H1 (cell line): ENCODE measurements around the gene CBFA2T2. TPM values are rescaled to one million over a fixed set of nuclear protein-coding genes. Genes with fewer than 3 reads are reported as not detected.

Source experiments
- CTCF ChIA-PET: fragments of 300-600 bp; sonication (Branson Sonifier 250); formaldehyde crosslinking; loops from one replicate; lab custom pipeline; 2021; ENCODE audit not compliant: partially characterized antibody; lab: Charles Lee
- POLR2A ChIA-PET: fragments of 300-600 bp; sonication (Branson Sonifier 250); formaldehyde crosslinking; loops from one replicate; lab custom pipeline; 2021; ENCODE audit warnings: inconsistent platforms; ENCODE audit not compliant: partially characterized antibody; lab: Charles Lee
- DNase-seq, 2 experiments: peaks; one replicate each; pipeline versions ENCODE4 v3.0.0 to v3.0.0-alpha.2; 2010 to 2022; ENCODE audit warnings: low spot score in 2 of 2, low read depth in 1 of 2, mixed read lengths in 1 of 2
- FAIRE-seq: peaks from 2 replicates; lab custom pipeline; 2011; peaks lifted over from hg19 to GRCh38; lab: Jason Lieb, UNC
- H2AFZ ChIP-seq: 2 replicates; pipeline ENCODE4 v1.8.1; 2012; ENCODE audit warnings: low read length, inconsistent platforms
- H2AK5ac ChIP-seq: 2 replicates; pipeline ENCODE4 v1.6.1; 2013; ENCODE audit warnings: low read depth, low read length
- H2BK120ac ChIP-seq: replicated peaks from 2 replicates; pipeline ENCODE3; 2013; ENCODE audit warnings: low read depth, low read length, inconsistent platforms
- H2BK12ac ChIP-seq: 2 replicates; pipeline ENCODE4 v1.6.1; 2013; ENCODE audit warnings: low read depth, low read length
- H2BK15ac ChIP-seq: 2 replicates; pipeline ENCODE4 v1.6.1; 2013; ENCODE audit warnings: low read length
- H2BK20ac ChIP-seq: 2 replicates; pipeline ENCODE4 v1.6.1; 2013; ENCODE audit warnings: low read length
- H2BK5ac ChIP-seq: 2 replicates; pipeline ENCODE4 v1.6.1; 2013; ENCODE audit warnings: low read depth, low read length
- H3K14ac ChIP-seq: 2 replicates; pipeline ENCODE4 v1.6.1; 2013; ENCODE audit warnings: inconsistent platforms; ENCODE audit not compliant: insufficient read length
- H3K18ac ChIP-seq: 2 replicates; pipeline ENCODE4 v1.6.1; 2013; ENCODE audit warnings: low read length; ENCODE audit errors: extremely low read depth
- H3K23ac ChIP-seq: 2 replicates; pipeline ENCODE4 v1.6.1; 2013; ENCODE audit warnings: inconsistent platforms; ENCODE audit not compliant: insufficient read length
- H3K23me2 ChIP-seq: 2 replicates; pipeline ENCODE4 v1.6.1; 2013; ENCODE audit warnings: low read depth, low read length
- H3K27ac ChIP-seq: 2 replicates; pipeline ENCODE4 v1.6.1; 2011; ENCODE audit warnings: low read depth, low read length, inconsistent platforms
- H3K27me3 ChIP-seq, 4 experiments: replicated peaks in 1 of 4; 1 replicate in 1 of 4; 2 replicates in 3 of 4; pipeline versions ENCODE4 v1.6.1 to v1.8.1; 2011 to 2013; ENCODE audit warnings: low read length in 3 of 4, mild to moderate bottlenecking in 3 of 4, inconsistent platforms in 2 of 4, mixed read lengths in 2 of 4, moderate library complexity in 1 of 4; ENCODE audit not compliant: control insufficient read depth in 3 of 4, insufficient read depth in 3 of 4; ENCODE audit errors: extremely low read depth in 1 of 4
- H3K36me3 ChIP-seq, 4 experiments: 2 replicates each; pipeline versions ENCODE4 v1.6.1 to v1.8.1; 2011 to 2013; ENCODE audit warnings: mild to moderate bottlenecking in 4 of 4, low read length in 3 of 4, moderate library complexity in 2 of 4, control low read depth in 1 of 4, inconsistent platforms in 1 of 4; ENCODE audit not compliant: insufficient read depth in 4 of 4, control insufficient read depth in 2 of 4
- H3K4ac ChIP-seq: replicated peaks from 2 replicates; pipeline ENCODE3; 2013; ENCODE audit warnings: low read length, low read depth, mixed read lengths, inconsistent platforms; ENCODE audit not compliant: insufficient read length
- H3K4me1 ChIP-seq, 4 experiments: replicated peaks in 1 of 4; 1 replicate in 1 of 4; 2 replicates in 3 of 4; pipeline versions ENCODE4 v1.6.1 to v1.8.1; 2011 to 2013; ENCODE audit warnings: low read length in 3 of 4, inconsistent platforms in 2 of 4, mixed read lengths in 1 of 4; ENCODE audit not compliant: insufficient read depth in 4 of 4, control insufficient read depth in 3 of 4
- H3K4me2 ChIP-seq, 2 experiments: 2 replicates each; pipeline versions ENCODE4 v1.6.1 to v1.8.1; 2011 to 2013; ENCODE audit warnings: low read depth in 2 of 2, low read length in 2 of 2, control low read depth in 1 of 2, inconsistent platforms in 1 of 2, mild to moderate bottlenecking in 1 of 2; ENCODE audit not compliant: insufficient read depth in 1 of 2
- H3K4me3 ChIP-seq, 4 experiments: fragments of 200-600, 300-600 bp in 1 of 4; sonication (generic), shearing (Covaris generic), sonication (Bioruptor Twin) in 1 of 4; 2 replicates each; pipeline versions ENCODE4 v1.5.1 to v1.8.1; 2011 to 2016; ENCODE audit warnings: low read length in 4 of 4, low read depth in 3 of 4, control low read depth in 2 of 4, inconsistent platforms in 2 of 4, mild to moderate bottlenecking in 2 of 4, mixed read lengths in 1 of 4, moderate library complexity in 1 of 4; ENCODE audit not compliant: insufficient read depth in 2 of 4; ENCODE audit errors: extremely low read depth in 1 of 4
- H3K56ac ChIP-seq: replicated peaks from 2 replicates; pipeline ENCODE3; 2013; ENCODE audit warnings: low read depth, mild to moderate bottlenecking, mixed read lengths, low read length, inconsistent platforms; ENCODE audit not compliant: insufficient read length
- H3K79me1 ChIP-seq: 2 replicates; pipeline ENCODE4 v1.6.1; 2013; ENCODE audit warnings: low read depth, low read length, control low read depth
- H3K79me2 ChIP-seq, 2 experiments: 2 replicates each; pipeline versions ENCODE4 v1.6.1 to v1.8.1; 2012 to 2013; ENCODE audit warnings: low read length in 2 of 2, mild to moderate bottlenecking in 2 of 2, inconsistent platforms in 1 of 2; ENCODE audit not compliant: insufficient read depth in 2 of 2, control insufficient read depth in 1 of 2
- H3K9ac ChIP-seq, 4 experiments: replicated peaks in 1 of 4; 1 replicate in 1 of 4; 2 replicates in 3 of 4; pipeline versions ENCODE4 v1.6.1 to v1.8.1; 2011 to 2013; ENCODE audit warnings: low read depth in 3 of 4, low read length in 3 of 4, control low read depth in 2 of 4, mild to moderate bottlenecking in 2 of 4, moderate library complexity in 2 of 4, inconsistent platforms in 1 of 4; ENCODE audit errors: extremely low read depth in 1 of 4
- H3K9me3 ChIP-seq, 2 experiments: 2 replicates each; pipeline versions ENCODE4 v1.6.1 to v1.8.1; 2012 to 2013; ENCODE audit warnings: mild to moderate bottlenecking in 2 of 2, moderate library complexity in 2 of 2, control low read depth in 1 of 2, inconsistent platforms in 1 of 2, low read depth in 1 of 2, low read length in 1 of 2, mixed read lengths in 1 of 2; ENCODE audit not compliant: insufficient read depth in 2 of 2
- H4K20me1 ChIP-seq, 2 experiments: replicated peaks in 1 of 2; 2 replicates each; pipeline versions ENCODE3 to v1.8.1; 2011 to 2013; ENCODE audit warnings: inconsistent platforms in 2 of 2, low read length in 2 of 2, mild to moderate bottlenecking in 1 of 2; ENCODE audit not compliant: insufficient read depth in 2 of 2, control insufficient read depth in 1 of 2
- H4K5ac ChIP-seq: 2 replicates; pipeline ENCODE4 v1.6.1; 2013; ENCODE audit warnings: low read length, low read depth, mixed read lengths, inconsistent platforms; ENCODE audit not compliant: insufficient read length
- H4K8ac ChIP-seq: 2 replicates; pipeline ENCODE4 v1.8.0; 2013; ENCODE audit warnings: mild to moderate bottlenecking, moderate library complexity, low read length, inconsistent platforms; ENCODE audit not compliant: insufficient read depth; ENCODE audit errors: extremely low read depth
- H4K91ac ChIP-seq: replicated peaks from 2 replicates; pipeline ENCODE3; 2013; ENCODE audit warnings: low read length, mixed read lengths, inconsistent platforms; ENCODE audit not compliant: insufficient read length
- KDM5A ChIP-seq: fragments of 200-600 bp; IDR thresholded peaks from 2 replicates; pipeline ENCODE4 v1.7.1; 2012; ENCODE audit warnings: mild to moderate bottlenecking, low read length, inconsistent platforms, mixed read lengths
- NANOG ChIP-seq: IDR thresholded peaks from 2 replicates; pipeline ENCODE4 v1.6.1; 2011; ENCODE audit warnings: low read length, low read depth, mild to moderate bottlenecking, inconsistent platforms; ENCODE audit not compliant: insufficient read depth, poor library complexity, severe bottlenecking
- SIN3A ChIP-seq, 2 experiments: IDR thresholded peaks in 1 of 2; conservative IDR thresholded peaks in 1 of 2; 2 replicates each; pipeline ENCODE4 v1.6.1; 2011 to 2012; ENCODE audit warnings: low read length in 2 of 2, improper control_type of control experiment in 1 of 2, low read depth in 1 of 2, mild to moderate bottlenecking in 1 of 2
- WGBS, 2 experiments: shearing (Covaris generic) in 1 of 2; methylation state at CpG; one replicate each; pipeline versions ENCODE4 v1.1.6 to v1.1.7; 2013 to 2015; ENCODE audit warnings: low lambda C conversion rate in 2 of 2, mixed read lengths in 2 of 2, inconsistent platforms in 1 of 2, low coverage in 1 of 2, missing lambda C conversion rate in 1 of 2; ENCODE audit not compliant: insufficient replicate concordance in 2 of 2, insufficient coverage in 1 of 2, insufficient read length in 1 of 2; ENCODE audit errors: extremely low coverage in 1 of 2, missing lambda C conversion rate in 1 of 2; 5-methylcytosine and 5-hydroxymethylcytosine counted together
- polyA plus RNA-seq, 7 experiments: library from polyadenylated mRNA; depleted of rRNA in 3 of 7; stranded (reverse) in 5 of 7; unstranded in 2 of 7; fragments of >200 nt in 5 of 7; fragments of 200-250 nt in 2 of 7; gene quantifications; 1 replicate in 5 of 7; 2 replicates in 1 of 7; 4 replicates in 1 of 7; pipeline versions ENCODE4 v1.2.1 to v1.2.3, GENCODE V29; 2011 to 2013; ENCODE audit warnings: missing spikeins in 2 of 7, mixed read lengths in 2 of 7
- total RNA-seq: library from RNA; stranded (reverse); fragmentation: NEBNext Ultra II Directional; extraction: Animal tissue kit (Norgen Biotek cat#: 25700); gene quantifications from 2 replicates; pipeline ENCODE4 v1.2.1, GENCODE V29; 2021

CBFA2T2 gene
- total and polyA plus RNA-seq, 2 of the 8 experiments (the other 6 are each of a cell fraction or from before 2014, with no cell fraction given): 11.6 to 12.9 TPM

GRCh38 chr20:33624399-33624798 lies 134.5 kb downstream of the CBFA2T2 start:
- H4K5ac ChIP-seq: no peak overlapping the region
- H3K4me3 ChIP-seq: no peak overlapping the region
- no peak for TF ChIP-seq NANOG
- TF ChIP-seq KDM5A: no peak
- no peak for TF ChIP-seq SIN3A (conservative IDR thresholded peaks at IDR 0.05 in 1 of 2, IDR thresholded peaks at IDR 0.05 in 1 of 2; ENCODE audit: low read depth in 1 of 2, low read length in 2 of 2)
- H3K18ac ChIP-seq: no peak overlapping the region
- H3K79me2 ChIP-seq: no peaks in the 10 kb centered on the region
- peaks cover 0 to 2% of the 10 kb centered on the region in 2 experiments for H4K20me1 ChIP-seq
- no peak overlapping the region for H4K8ac ChIP-seq
- no peak overlapping the region for H3K23ac ChIP-seq
- no peak overlapping the region for H3K9ac ChIP-seq
- no peak overlapping the region for H3K27ac ChIP-seq
- POLR2A ChIA-PET: no interaction called here
- H3K4me2 ChIP-seq: no peak overlapping the region
- H2BK12ac ChIP-seq: no peak overlapping the region
- H3K56ac ChIP-seq: no peak overlapping the region
- H2BK20ac ChIP-seq: no peak overlapping the region
- no peak overlapping the region for H3K4ac ChIP-seq
- H2BK120ac ChIP-seq: no peak overlapping the region
- H4K91ac ChIP-seq: no peak overlapping the region
- no peaks in the 10 kb centered on the region for H3K27me3 ChIP-seq
- no peaks in the 10 kb centered on the region for H3K9me3 ChIP-seq
- CTCF ChIA-PET: no interaction called here
- DNase-seq: no peak
- H2BK15ac ChIP-seq: no peak overlapping the region
- peaks cover 0 to 13% (median 2%) of the 10 kb centered on the region in 4 experiments; a peak in 4 of 8 replicates for H3K36me3 ChIP-seq
- H3K14ac ChIP-seq: no peak overlapping the region
- no peak overlapping the region for H2AFZ ChIP-seq
- no peak for FAIRE-seq
- no peaks in the 10 kb centered on the region for H3K23me2 ChIP-seq
- no peak overlapping the region for H2AK5ac ChIP-seq
- WGBS, 2 experiments: 88% methylated on average over 3 of the region's 3 CpGs; no CpG with 5 or more reads in 1 of the 2 experiments
- H3K4me1 ChIP-seq: no peaks in the 10 kb centered on the region
- H2BK5ac ChIP-seq: no peak overlapping the region
- H3K79me1 ChIP-seq: no peaks in the 10 kb centered on the region
